Left lung (tissue), 10 donors: Measurements from ENCODE around the gene RPL26. TPM values are rescaled to one million over a fixed set of nuclear protein-coding genes. Genes with fewer than 3 reads are reported as not detected.

Experiments used
- ATAC-seq: fragments of 200-7000 bp; cut with Tn5 transposase; one replicate; pipeline ENCODE4 v1.9.1; 2020; ENCODE audit warnings: moderate library complexity
- DNase-seq, 4 donors: peaks; one replicate each; pipeline ENCODE4 v3.0.0-alpha.2; 2013 to 2020
- H3K27ac ChIP-seq, 2 donors: fragments of 200-600 bp; sonication (generic) in 1 of 2; one replicate each; pipeline versions ENCODE4 v1.5.0 to v1.8.0; 2020 to 2021
- H3K27me3 ChIP-seq, 2 donors: fragments of 200-600 bp; sonication (generic) in 1 of 2; one replicate each; pipeline versions ENCODE4 v1.5.0 to v1.8.0; 2020 to 2021
- H3K36me3 ChIP-seq, 2 donors: fragments of 200-600 bp; sonication (generic) in 1 of 2; one replicate each; pipeline versions ENCODE4 v1.5.0 to v1.8.0; 2020 to 2021
- H3K4me1 ChIP-seq, 2 donors: fragments of 200-600 bp; one replicate each; pipeline ENCODE4 v1.8.0; 2021
- H3K4me3 ChIP-seq, 2 donors: fragments of 200-600 bp; sonication (generic) in 1 of 2; one replicate each; pipeline versions ENCODE4 v1.5.0 to v1.8.0; 2020 to 2021; ENCODE audit warnings: mild to moderate bottlenecking in 1 of 2
- H3K9me3 ChIP-seq, 2 donors: fragments of 200-600 bp; sonication (generic) in 1 of 2; one replicate each; pipeline versions ENCODE4 v1.5.0 to v1.8.0; 2020 to 2021
- CTCF ChIP-seq, 2 donors: fragments of 200-600 bp; sonication (generic) in 1 of 2; IDR thresholded peaks; one replicate each; pipeline versions ENCODE4 v1.5.0 to v1.8.0; 2021; ENCODE audit warnings: antibody characterized with exemption in 2 of 2
- intact Hi-C, 2 donors: fragments of 100-400 bp; cut with DNase I; formaldehyde crosslinking; loops; one replicate each; pipeline versions ENCODE4 v1.11.2 to v1.14.2; 2022
- polyA plus RNA-seq, 6 donors: library from polyadenylated mRNA; unstranded; fragments of 120-200 nt; gene quantifications; one replicate each; pipeline ENCODE4 v1.2.1, GENCODE V29; 2013; ENCODE audit not compliant: insufficient read length in 6 of 6
- total RNA-seq, 2 donors: library from RNA; stranded (reverse); fragmentation: NEBNext Ultra II Directional; extraction: Animal tissue kit (Norgen Biotek cat#: 25700); gene quantifications; one replicate each; pipeline ENCODE4 v1.2.1, GENCODE V29; 2021
- donor health status: DM: no; HTN: yes; CAD: no.
- donor health status: DM: no; HTN: no; CAD: no.

RPL26 gene
- total and polyA plus RNA-seq, 8 donors = 1,094 to 3,628 (median 3,126) TPM

- no peak overlapping the region for H3K4me3 ChIP-seq
- no peak for TF ChIP-seq CTCF (IDR thresholded peaks at IDR 0.05)
- H3K9me3 ChIP-seq = no peaks in the 10 kb centered on the region
- H3K36me3 ChIP-seq = no peaks in the 10 kb centered on the region
- H3K27me3 ChIP-seq = no peaks in the 10 kb centered on the region
- intact Hi-C loops = no loop called here
- H3K4me1 ChIP-seq = peaks cover 0 to 6% of the 10 kb centered on the region in 2 donors
- no peak for ATAC-seq
- H3K27ac ChIP-seq = no peak overlapping the region
- DNase-seq = no peak
These were observed 43.2 kb upstream of the RPL26 start for GRCh38 chr17:8426094-8426720.

- intact Hi-C loops = no loop called here
- Histone ChIP-seq H3K4me1 (peaks cover 6 to 49% of the 10 kb centered on the region in 2 donors), H3K36me3 (no peaks in the 10 kb centered on the region), H3K4me3 (no peak overlapping the region), H3K9me3 (no peaks in the 10 kb centered on the region), H3K27ac (peak overlapping the region in 1 of 2 donors; percentile 86), H3K27me3 (no peaks in the 10 kb centered on the region)
- DNase-seq (no peak), ATAC-seq (no peak)
- TF ChIP-seq CTCF (IDR thresholded peaks at IDR 0.05) = no peak
These were observed 38.6 kb upstream of the RPL26 start for GRCh38 chr17:8421571-8421970.

- no peak for TF ChIP-seq CTCF (IDR thresholded peaks at IDR 0.05)
- H3K4me1 ChIP-seq = peaks cover 6 to 51% of the 10 kb centered on the region in 2 donors
- H3K36me3 ChIP-seq = no peaks in the 10 kb centered on the region
- H3K27me3 ChIP-seq = no peaks in the 10 kb centered on the region
- no peaks in the 10 kb centered on the region for H3K9me3 ChIP-seq
- intact Hi-C loops = no loop called here
- peak in 3 of 4 donors; percentile 64 to 83 (median 74) for DNase-seq
- peak overlapping the region; percentile 8 to 86 for H3K27ac ChIP-seq
- no peak overlapping the region for H3K4me3 ChIP-seq
- peak; percentile 85 for ATAC-seq
These were observed 37.3 kb upstream of the RPL26 start for GRCh38 chr17:8420041-8420934.

GRCh38 chr17:8419305-8419704 is 36.3 kb upstream of the RPL26 start:
- Histone ChIP-seq H3K9me3 (no peaks in the 10 kb centered on the region), H3K4me3 (no peak overlapping the region), H3K4me1 (peaks cover 6 to 51% of the 10 kb centered on the region in 2 donors), H3K27me3 (no peaks in the 10 kb centered on the region), H3K36me3 (no peaks in the 10 kb centered on the region), H3K27ac (peak overlapping the region in 1 of 2 donors; percentile 86)
- DNase-seq (no peak), ATAC-seq (no peak)
- no peak for TF ChIP-seq CTCF (IDR thresholded peaks at IDR 0.05)
- intact Hi-C loops = loop anchor here in 1 of 2 donors (10.0 kb wide), 2 partner anchors 325 to 365 kb away; partner anchors contain the start of gene CCDC42

GRCh38 chr17:8418471-8418870 is 35.5 kb upstream of the RPL26 start:
- intact Hi-C loops = loop anchor here in 1 of 2 donors (10.0 kb wide), 2 partner anchors 326 to 366 kb away; partner anchors contain the start of gene CCDC42
- no peaks in the 10 kb centered on the region for H3K27me3 ChIP-seq
- peaks cover 6 to 51% of the 10 kb centered on the region in 2 donors for H3K4me1 ChIP-seq
- no peak for DNase-seq
- H3K4me3 ChIP-seq = no peak overlapping the region
- no peak for TF ChIP-seq CTCF (IDR thresholded peaks at IDR 0.05)
- H3K36me3 ChIP-seq = no peaks in the 10 kb centered on the region
- H3K27ac ChIP-seq = peak overlapping the region in 1 of 2 donors; percentile 86
- no peaks in the 10 kb centered on the region for H3K9me3 ChIP-seq
- ATAC-seq = no peak
